Stimulated activated CD4-positive, alpha-beta T cell treated with anti-CD3 and anti-CD28 coated beads, Interleukin-15, amount 100 ng/mL, for 48 hours (primary cell): ENCODE data around the gene TRPV3.
"Not testable (repeated sequence)": the region's sequence is repeated elsewhere in the genome, so short reads cannot be mapped to it uniquely, and the experiment has no call there.

Experiments used
- DNase-seq, 2 donors: peaks; one replicate each; pipeline ENCODE4 v3.0.0-alpha.2; 2020; ENCODE audit warnings: low read depth in 2 of 2

Gene TRPV3

GRCh38 chr17:3472137-3472536, 85.5 kb downstream of the TRPV3 start:
- no peak for DNase-seq

DNA sequence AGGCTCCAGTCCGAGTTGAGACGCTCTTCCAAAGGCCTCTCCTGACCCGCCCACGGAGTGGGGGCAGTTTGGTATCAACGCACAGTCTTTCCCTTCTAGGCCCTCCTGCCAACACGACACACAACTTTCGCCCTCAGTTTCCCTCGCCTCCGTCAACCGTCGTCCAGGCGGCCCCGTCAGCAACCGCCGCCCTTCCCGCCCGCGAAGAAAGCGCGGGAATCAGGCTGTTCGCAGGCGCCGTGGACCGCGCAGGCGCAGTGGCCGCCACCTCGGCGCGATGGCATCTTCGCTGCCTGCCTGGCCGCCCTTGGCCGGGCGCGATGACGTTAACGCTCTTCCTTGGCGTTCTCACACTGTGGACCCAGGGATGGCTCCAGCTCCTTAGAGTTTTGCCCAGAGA, 86.0 kb downstream of the TRPV3 start, which contains the start of gene SPATA22:
Gene SPATA22, minus strand, starts transcription at position 221 of the 400 bp plus-strand sequence. CDS start 2,494 bp downstream, outside the sequence.
- no peak for DNase-seq

DNA sequence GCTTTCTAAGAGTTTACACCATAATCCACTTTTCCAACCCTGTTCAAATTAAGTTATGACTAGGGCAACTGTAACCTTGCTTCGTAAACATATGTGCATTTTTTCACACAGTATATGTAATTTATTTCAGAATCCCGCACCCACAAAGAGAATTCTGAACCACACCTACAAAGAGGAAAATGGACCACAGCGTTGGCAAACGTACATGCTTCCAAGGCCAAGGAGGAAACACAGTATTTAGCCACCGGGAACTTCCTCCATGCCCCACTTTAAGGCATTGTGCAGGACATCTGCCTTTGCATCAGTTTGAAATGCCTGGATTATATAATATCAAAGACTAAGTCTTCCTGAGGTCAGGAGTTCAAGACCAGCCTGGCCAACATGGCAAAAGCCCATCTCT, 88.1 kb downstream of the TRPV3 start:
- DNase-seq: no peak

DNA sequence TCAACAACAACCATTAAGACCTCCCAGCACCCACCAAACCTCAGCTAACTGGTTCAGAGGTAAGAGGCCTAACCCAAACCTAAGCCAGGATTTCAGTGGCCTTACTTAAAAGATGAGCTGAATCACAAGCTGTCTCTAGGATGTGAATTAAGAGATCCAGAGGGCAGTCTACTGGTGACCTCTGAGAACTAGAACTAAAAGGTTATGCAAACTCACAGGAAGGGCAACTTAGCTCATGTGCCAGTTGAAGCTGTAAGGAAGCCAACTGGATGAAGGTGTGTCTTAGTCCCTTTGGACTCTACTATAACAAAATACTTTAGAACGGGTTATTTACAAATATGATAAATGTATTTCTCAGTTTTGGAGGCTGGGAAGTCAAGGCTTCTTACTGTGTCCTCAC, 91.3 kb downstream of the TRPV3 start:
- DNase-seq: not testable (repeated sequence)
